Measurements from ENCODE around the gene SGTA.

Gene SGTA

DNA sequence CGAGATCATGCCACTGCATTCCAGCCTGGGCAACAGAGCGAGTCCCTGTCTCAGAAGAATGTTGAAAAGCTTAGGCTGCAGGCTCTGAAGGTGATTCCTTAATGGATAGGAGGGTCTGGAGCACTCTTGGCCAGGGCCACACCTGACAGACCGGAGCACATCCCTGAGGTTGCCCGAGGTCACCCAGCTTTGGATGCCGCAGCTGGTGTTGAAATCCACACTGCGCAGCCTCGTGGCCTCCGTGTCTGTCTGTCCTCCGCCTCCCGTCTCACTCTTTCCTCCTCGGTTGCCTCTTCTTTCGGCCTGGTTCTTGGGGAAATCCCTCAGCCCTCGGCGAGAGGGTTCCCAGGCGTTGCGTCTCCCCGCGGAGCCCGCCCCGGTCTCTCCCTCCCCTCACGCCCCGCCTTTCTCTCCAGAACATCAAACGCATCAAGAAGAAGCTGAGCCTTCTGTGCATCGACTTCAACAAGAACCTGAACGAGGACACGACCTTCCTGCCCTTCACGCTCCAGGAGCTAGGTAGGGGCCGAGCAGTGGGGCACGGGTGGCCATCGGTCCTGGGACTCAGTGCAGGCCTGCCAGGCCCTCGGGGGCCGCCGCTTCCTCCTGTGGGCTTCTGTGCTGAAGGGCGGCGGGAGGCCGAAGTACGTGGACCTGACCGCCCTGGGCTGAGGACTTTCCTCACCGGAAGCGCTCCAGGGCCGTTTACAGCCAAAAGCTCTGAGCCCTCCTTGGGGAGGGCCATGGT is 16.4 kb upstream of the SGTA start:
- Histone ChIP-seq H3K9ac (ENCODE audit: low read length) (no peak overlapping the region), H3K4me1 (ENCODE audit: low read length) (no peaks in the 10 kb centered on the region), H2AFZ (ENCODE audit: low read length) (no peak overlapping the region), H3F3A (ENCODE audit: insufficient read depth, low read length) (no peaks in the 10 kb centered on the region), H3K79me2 (ENCODE audit: low read length) (peaks cover 18% of the 10 kb centered on the region), H3K4me2 (ENCODE audit: low read depth, low read length) (no peak overlapping the region), H3K9me2 (replicated peaks; ENCODE audit: insufficient read depth, low read length) (no peaks in the 10 kb centered on the region), H4K20me1 (ENCODE audit: insufficient read depth, low read length) (no peaks in the 10 kb centered on the region), H3K27ac (ENCODE audit: low read length) (no peak overlapping the region), H3K36me3 (replicated peaks; ENCODE audit: insufficient read depth, low read length) (peaks cover 13% of the 10 kb centered on the region), H3K27me3 (replicated peaks; ENCODE audit: insufficient read depth, low read length) (no peaks in the 10 kb centered on the region), H3K4me3 (ENCODE audit: low read length) (no peak overlapping the region), H3K9me3 (replicated peaks; ENCODE audit: insufficient read depth, low read length) (no peaks in the 10 kb centered on the region)
- TF ChIP-seq EZH2phosphoT487 (IDR thresholded peaks at IDR 0.05; ENCODE audit: low read length) (no peak), CTCF (IDR thresholded peaks at IDR 0.05; ENCODE audit: low read length) (no peak), EZH2 (optimal IDR thresholded peaks at IDR 0.05; ENCODE audit: low read depth, low read length) (no peak)
- no peak for DNase-seq

GRCh38 chr19:2798733-2799132 is 15.7 kb upstream of the SGTA start:
- H3K9me3 ChIP-seq (replicated peaks; ENCODE audit: insufficient read depth, low read length): no peaks in the 10 kb centered on the region
- H3K4me3 ChIP-seq (ENCODE audit: low read length): no peak overlapping the region
- no peak for DNase-seq
- no peak overlapping the region for H2AFZ ChIP-seq (ENCODE audit: low read length)
- no peak overlapping the region for H3K9ac ChIP-seq (ENCODE audit: low read length)
- no peaks in the 10 kb centered on the region for H3F3A ChIP-seq (ENCODE audit: insufficient read depth, low read length)
- H3K79me2 ChIP-seq (ENCODE audit: low read length): peaks cover 18% of the 10 kb centered on the region
- TF ChIP-seq CTCF (IDR thresholded peaks at IDR 0.05; ENCODE audit: low read length) (no peak), EZH2phosphoT487 (IDR thresholded peaks at IDR 0.05; ENCODE audit: low read length) (no peak), EZH2 (optimal IDR thresholded peaks at IDR 0.05; ENCODE audit: low read depth, low read length) (no peak)
- no peaks in the 10 kb centered on the region for H3K27me3 ChIP-seq (replicated peaks; ENCODE audit: insufficient read depth, low read length)
- H3K27ac ChIP-seq (ENCODE audit: low read length): no peak overlapping the region
- H3K36me3 ChIP-seq (replicated peaks; ENCODE audit: insufficient read depth, low read length): peaks cover 13% of the 10 kb centered on the region
- H4K20me1 ChIP-seq (ENCODE audit: insufficient read depth, low read length): no peaks in the 10 kb centered on the region
- H3K9me2 ChIP-seq (replicated peaks; ENCODE audit: insufficient read depth, low read length): no peaks in the 10 kb centered on the region
- H3K4me2 ChIP-seq (ENCODE audit: low read depth, low read length): no peak overlapping the region
- no peaks in the 10 kb centered on the region for H3K4me1 ChIP-seq (ENCODE audit: low read length)

- no peak overlapping the region for H3K9ac ChIP-seq (ENCODE audit: low read length)
- H4K20me1 ChIP-seq (ENCODE audit: insufficient read depth, low read length): no peaks in the 10 kb centered on the region
- H3K9me3 ChIP-seq (replicated peaks; ENCODE audit: insufficient read depth, low read length): no peaks in the 10 kb centered on the region
- no peaks in the 10 kb centered on the region for H3K27me3 ChIP-seq (replicated peaks; ENCODE audit: insufficient read depth, low read length)
- no peaks in the 10 kb centered on the region for H3K4me1 ChIP-seq (ENCODE audit: low read length)
- no peaks in the 10 kb centered on the region for H3K9me2 ChIP-seq (replicated peaks; ENCODE audit: insufficient read depth, low read length)
- no peak overlapping the region for H2AFZ ChIP-seq (ENCODE audit: low read length)
- H3K36me3 ChIP-seq (replicated peaks; ENCODE audit: insufficient read depth, low read length): peaks cover 13% of the 10 kb centered on the region
- H3K27ac ChIP-seq (ENCODE audit: low read length): no peak overlapping the region
- H3K79me2 ChIP-seq (ENCODE audit: low read length): peaks cover 18% of the 10 kb centered on the region
- DNase-seq: no peak
- H3F3A ChIP-seq (ENCODE audit: insufficient read depth, low read length): no peaks in the 10 kb centered on the region
- no peak overlapping the region for H3K4me3 ChIP-seq (ENCODE audit: low read length)
- H3K4me2 ChIP-seq (ENCODE audit: low read depth, low read length): no peak overlapping the region
- no peak for TF ChIP-seq CTCF (IDR thresholded peaks at IDR 0.05; ENCODE audit: low read length)
- TF ChIP-seq EZH2phosphoT487 (IDR thresholded peaks at IDR 0.05; ENCODE audit: low read length): no peak
- TF ChIP-seq EZH2 (optimal IDR thresholded peaks at IDR 0.05; ENCODE audit: low read depth, low read length): no peak
These were observed 15.1 kb upstream of the SGTA start for GRCh38 chr19:2798158-2798685.
